PC-3 (cell line): ENCODE measurements around the gene PRPS1. TPM values are rescaled to one million over a fixed set of nuclear protein-coding genes. Genes with fewer than 3 reads are reported as not detected.

Source experiments
- ATAC-seq: fragments of 200-7000 bp; cut with Tn5 transposase; 2 replicates; pipeline ENCODE4 v1.9.1; 2020; ENCODE audit warnings: mild to moderate bottlenecking, moderate library complexity
- BruUV-seq: library from RNA; stranded (reverse); fragments of 400-500 nt; replicated peaks from 2 replicates; lab custom pipeline; 2021; lab: Mats Ljungman, UMichigan
- CTCF ChIA-PET: fragments of 300-600 bp; sonication (Branson Sonifier 250); formaldehyde crosslinking; loops from one replicate; lab custom pipeline; 2022; ENCODE audit warnings: antibody characterized with exemption; lab: Charles Lee
- POLR2A ChIA-PET: fragments of 300-600 bp; sonication (Branson Sonifier 250); formaldehyde crosslinking; loops from one replicate; lab custom pipeline; 2022; ENCODE audit warnings: antibody characterized with exemption; ENCODE audit not compliant: unreplicated experiment; lab: Charles Lee
- DNase-seq: peaks from one replicate; pipeline ENCODE4 v3.0.0-alpha.2; 2015
- H2AFZ ChIP-seq: fragments of 300-600 bp; sonication (generic); 2 replicates; pipeline ENCODE4 v1.6.0; 2016; ENCODE audit warnings: antibody characterized with exemption, low read length
- H3F3A ChIP-seq: fragments of 300-600 bp; sonication (generic); one replicate; pipeline ENCODE4 v1.6.0; 2017; ENCODE audit warnings: antibody characterized with exemption, low read length, control low read depth, mild to moderate bottlenecking; ENCODE audit not compliant: unreplicated experiment
- H3K27ac ChIP-seq: fragments of 300-600 bp; sonication (generic); 2 replicates; pipeline ENCODE4 v1.5.1; 2016; ENCODE audit warnings: mild to moderate bottlenecking, low read length
- H3K27me3 ChIP-seq: fragments of 300-600 bp; sonication (generic); 2 replicates; pipeline ENCODE4 v1.6.1; 2016; ENCODE audit warnings: low read length, mixed read lengths
- H3K36me3 ChIP-seq: fragments of 300-600 bp; sonication (generic); 2 replicates; pipeline ENCODE4 v1.6.1; 2016; ENCODE audit warnings: low read depth, mixed run types, low read length, mixed read lengths
- H3K4me1 ChIP-seq: fragments of 300-600 bp; sonication (generic); 2 replicates; pipeline ENCODE4 v1.5.1; 2016; ENCODE audit warnings: low read length; ENCODE audit not compliant: insufficient read depth
- H3K4me2 ChIP-seq: fragments of 300-600 bp; sonication (generic); 2 replicates; pipeline ENCODE4 v1.6.0; 2016; ENCODE audit warnings: low read length
- H3K4me3 ChIP-seq: fragments of 300-600 bp; sonication (generic); 2 replicates; pipeline ENCODE4 v1.5.1; 2016; ENCODE audit warnings: mild to moderate bottlenecking, low read length, mixed read lengths
- H3K79me2 ChIP-seq: fragments of 300-600 bp; sonication (generic); 2 replicates; pipeline ENCODE4 v1.6.1; 2017; ENCODE audit warnings: low read length, mixed read lengths
- H3K9ac ChIP-seq: fragments of 300-600 bp; sonication (generic); 2 replicates; pipeline ENCODE4 v1.6.0; 2016; ENCODE audit warnings: mild to moderate bottlenecking, low read length
- H3K9me2 ChIP-seq: fragments of 300-600 bp; sonication (generic); replicated peaks from 2 replicates; pipeline ENCODE4 v1.6.1; 2016; ENCODE audit warnings: mixed run types, low read length, mixed read lengths
- H3K9me3 ChIP-seq: fragments of 300-600 bp; sonication (generic); 2 replicates; pipeline ENCODE4 v1.6.1; 2016; ENCODE audit warnings: low read length, mixed read lengths
- H4K20me1 ChIP-seq: fragments of 300-600 bp; sonication (generic); 2 replicates; pipeline ENCODE4 v1.6.1; 2016; ENCODE audit warnings: low read length, mixed read lengths
- CTCF ChIP-seq: fragments of 300-600 bp; sonication (generic); conservative IDR thresholded peaks from 2 replicates; pipeline ENCODE4 v1.5.1; 2017; ENCODE audit warnings: antibody characterized with exemption, low read depth, mild to moderate bottlenecking, low read length
- EZH2 ChIP-seq: fragments of 300-600 bp; sonication (generic); IDR thresholded peaks from one replicate; pipeline ENCODE4 v1.6.1; 2017; ENCODE audit warnings: antibody characterized with exemption, mild to moderate bottlenecking, low read length; ENCODE audit not compliant: unreplicated experiment
- EZH2phosphoT487 ChIP-seq: fragments of 300-600 bp; sonication (generic); IDR thresholded peaks from 2 replicates; pipeline ENCODE4 v1.6.1; 2018; ENCODE audit warnings: mild to moderate bottlenecking, antibody characterized with exemption, low read length, borderline replicate concordance
- intact Hi-C: fragments of 100-400 bp; cut with micrococcal nuclease; formaldehyde crosslinking; loops from 2 replicates; pipeline ENCODE4 v1.9.0; 2023
- total RNA-seq: library from RNA; depleted of rRNA; stranded (reverse); fragments of >200 nt; gene quantifications from 2 replicates; pipeline ENCODE4 v1.2.3, GENCODE V29; 2014

PRPS1 gene
- total RNA-seq, 1 experiment from 2014 or later: 57.0 TPM

- Histone ChIP-seq H3K27me3 (no peaks in the 10 kb centered on the region), H3K4me1 (peaks cover 28% of the 10 kb centered on the region), H4K20me1 (no peaks in the 10 kb centered on the region), H3K36me3 (no peaks in the 10 kb centered on the region), H3K9ac (peak overlapping the region; percentile 44), H3K4me3 (0 out of 2 replicates have a peak overlapping the region, but pooled peaks have one; percentile 12), H3K9me3 (no peaks in the 10 kb centered on the region), H3K4me2 (peak overlapping the region; percentile 67), H3F3A (no peaks in the 10 kb centered on the region), H3K79me2 (peaks cover 18% of the 10 kb centered on the region), H2AFZ (0 out of 2 replicates have a peak overlapping the region, but pooled peaks have one; percentile 38), H3K9me2 (no peaks in the 10 kb centered on the region), H3K27ac (peak overlapping the region; percentile 30; the same call in 1 of the 2 replicates)
- intact Hi-C loops: loop anchor here (1.0 to 5.0 kb wide), 3 partner anchors 45 to 219 kb away; partner anchors contain the start of gene NCBP2L
- TF ChIP-seq CTCF: no peak
- no peak for TF ChIP-seq EZH2phosphoT487
- TF ChIP-seq EZH2: no peak
- POLR2A ChIA-PET: interaction anchor here (0.6 kb wide), 1 partner anchor 246 kb away, joined by 4 read pairs; no protein-coding TSS in a partner anchor
- no TSS peak for BruUV-seq
- DNase-seq (no peak), ATAC-seq (no peak)
- CTCF ChIA-PET: interaction anchor here (0.6 to 2.1 kb wide), 7 partner anchors 19 to 352 kb away, joined by 3 to 27 read pairs (median 3); partner anchors contain the start of genes NCBP2L, PRPS1 and TSC22D3
These were observed 45.1 kb downstream of the PRPS1 start for GRCh38 chrX:107673431-107673830.

- TF ChIP-seq EZH2phosphoT487 (no peak), EZH2 (no peak), CTCF (no peak)
- no peak for ATAC-seq
- peaks cover 28% of the 10 kb centered on the region for H3K4me1 ChIP-seq
- H3K27ac ChIP-seq: peak overlapping the region; percentile 30; the same call in 1 of the 2 replicates
- H3K4me3 ChIP-seq: no peak overlapping the region
- no peak overlapping the region for H2AFZ ChIP-seq
- no peak for DNase-seq
- no peaks in the 10 kb centered on the region for H4K20me1 ChIP-seq
- intact Hi-C loops: loop anchor here (1.0 to 5.0 kb wide), 3 partner anchors 44 to 218 kb away; partner anchors contain the start of gene NCBP2L
- no peaks in the 10 kb centered on the region for H3K27me3 ChIP-seq
- BruUV-seq: no TSS peak
- H3K9ac ChIP-seq: no peak overlapping the region
- no peaks in the 10 kb centered on the region for H3K9me3 ChIP-seq
- no peak overlapping the region for H3K4me2 ChIP-seq
- no peaks in the 10 kb centered on the region for H3K9me2 ChIP-seq
- H3F3A ChIP-seq: no peaks in the 10 kb centered on the region
- ChIA-PET CTCF (interaction anchor here (2.1 kb wide), 1 partner anchor 102 kb away, joined by 27 read pairs; the partner anchor contains the start of genes NCBP2L and TSC22D3), POLR2A (no interaction called here)
- peaks cover 18% of the 10 kb centered on the region for H3K79me2 ChIP-seq
- no peaks in the 10 kb centered on the region for H3K36me3 ChIP-seq
These were observed 45.7 kb downstream of the PRPS1 start for GRCh38 chrX:107673933-107674479.
